CD14-positive monocyte (primary cell): Measurements from ENCODE around the gene MYLK2. TPM values are rescaled to one million over a fixed set of nuclear protein-coding genes. Genes with fewer than 3 reads are reported as not detected.
A peak's percentile ranks its signal among the peaks of the same experiment; 100 is the strongest.

Experiments used
- DNase-seq, 3 donors: peaks; one replicate each; pipeline ENCODE4 v3.0.0-alpha.2; 2011 to 2022
- H2AFZ ChIP-seq: 2 replicates; pipeline ENCODE4 v1.6.0; 2012; ENCODE audit warnings: mild to moderate bottlenecking, low read depth, low read length, inconsistent platforms; ENCODE audit not compliant: insufficient read depth, poor library complexity, severe bottlenecking
- H3K27ac ChIP-seq, 2 donors: 1 replicate in 1 of 2; 2 replicates in 1 of 2; pipeline ENCODE4 v1.5.1; 2012 to 2013; ENCODE audit warnings: low read length in 2 of 2, control low read depth in 1 of 2, inconsistent platforms in 1 of 2, low read depth in 1 of 2, mild to moderate bottlenecking in 1 of 2
- H3K27me3 ChIP-seq, 2 donors: one replicate each; pipeline versions ENCODE4 v1.6.0 to v1.6.1; 2011 to 2013; ENCODE audit warnings: low read length in 2 of 2; ENCODE audit not compliant: control insufficient read depth in 2 of 2, insufficient read depth in 2 of 2
- H3K36me3 ChIP-seq, 2 donors: replicated peaks in 1 of 2; 1 replicate in 1 of 2; 2 replicates in 1 of 2; pipeline versions ENCODE4 v1.5.1 to v1.6.1; 2012 to 2013; ENCODE audit warnings: low read length in 2 of 2, control low read depth in 1 of 2, inconsistent platforms in 1 of 2, mild to moderate bottlenecking in 1 of 2; ENCODE audit not compliant: insufficient read depth in 2 of 2, control insufficient read depth in 1 of 2
- H3K4me1 ChIP-seq, 2 donors: 1 replicate in 1 of 2; 2 replicates in 1 of 2; pipeline versions ENCODE4 v1.5.1 to v1.6.1; 2012 to 2013; ENCODE audit warnings: low read length in 2 of 2, control low read depth in 1 of 2, inconsistent platforms in 1 of 2, mild to moderate bottlenecking in 1 of 2, moderate library complexity in 1 of 2; ENCODE audit not compliant: insufficient read depth in 2 of 2, control insufficient read depth in 1 of 2
- H3K4me2 ChIP-seq: replicated peaks from 2 replicates; pipeline ENCODE3; 2012; ENCODE audit warnings: low read length, moderate library complexity, mild to moderate bottlenecking; ENCODE audit not compliant: poor library complexity, severe bottlenecking; ENCODE audit errors: extremely low read depth
- H3K4me3 ChIP-seq, 3 experiments: fragments of 200-600 bp in 1 of 3; sonication (generic) in 1 of 3; replicated peaks in 1 of 3; 1 replicate in 2 of 3; 2 replicates in 1 of 3; pipeline ENCODE4 v1.5.1; 2011 to 2013; ENCODE audit warnings: low read length in 3 of 3, mild to moderate bottlenecking in 3 of 3, control low read depth in 2 of 3, low read depth in 2 of 3, inconsistent platforms in 1 of 3, moderate library complexity in 1 of 3
- H3K79me2 ChIP-seq: 2 replicates; pipeline ENCODE4 v1.6.0; 2012; ENCODE audit warnings: mild to moderate bottlenecking, control low read depth, inconsistent platforms, low read length, moderate library complexity; ENCODE audit not compliant: insufficient read depth
- H3K9ac ChIP-seq: 2 replicates; pipeline ENCODE4 v1.6.0; 2017; ENCODE audit warnings: low read length, mild to moderate bottlenecking; ENCODE audit not compliant: insufficient read depth, poor library complexity, severe bottlenecking
- H3K9me3 ChIP-seq, 2 donors: replicated peaks in 1 of 2; 1 replicate in 1 of 2; 2 replicates in 1 of 2; pipeline versions ENCODE4 v1.5.1 to v1.6.1; 2012 to 2013; ENCODE audit warnings: low read length in 2 of 2, control low read depth in 1 of 2; ENCODE audit not compliant: control insufficient read depth in 1 of 2, insufficient read depth in 1 of 2
- H4K20me1 ChIP-seq: 2 replicates; pipeline ENCODE4 v1.6.0; 2012; ENCODE audit warnings: mild to moderate bottlenecking, low read length, control low read depth, moderate library complexity; ENCODE audit not compliant: insufficient read depth
- H3K27ac Mint-ChIP-seq, 7 donors: one replicate each; pipeline ENCODE4 v1.8.0; 2020; ENCODE audit warnings: mild to moderate bottlenecking in 7 of 7, mixed read lengths in 7 of 7, moderate library complexity in 6 of 7, inconsistent platforms in 2 of 7
- H3K27me3 Mint-ChIP-seq, 3 donors: one replicate each; pipeline ENCODE4 v1.8.0; 2021 to 2022; ENCODE audit warnings: low read depth in 3 of 3, mild to moderate bottlenecking in 3 of 3, mixed read lengths in 3 of 3, moderate library complexity in 3 of 3, inconsistent platforms in 1 of 3
- H3K36me3 Mint-ChIP-seq, 2 donors: one replicate each; pipeline ENCODE4 v1.8.0; 2020; ENCODE audit warnings: mixed read lengths in 2 of 2, inconsistent platforms in 1 of 2, mild to moderate bottlenecking in 1 of 2
- H3K4me1 Mint-ChIP-seq: one replicate; pipeline ENCODE4 v1.8.0; 2020; ENCODE audit warnings: mild to moderate bottlenecking, mixed read lengths
- H3K4me3 Mint-ChIP-seq, 2 donors: one replicate each; pipeline ENCODE4 v1.8.0; 2020; ENCODE audit warnings: mild to moderate bottlenecking in 2 of 2, mixed read lengths in 2 of 2, moderate library complexity in 1 of 2
- H3K9me3 Mint-ChIP-seq, 7 donors: one replicate each; pipeline ENCODE4 v1.8.0; 2020 to 2022; ENCODE audit warnings: mixed read lengths in 7 of 7, mild to moderate bottlenecking in 6 of 7, moderate library complexity in 6 of 7, inconsistent platforms in 2 of 7
- CTCF ChIP-seq: fragments of 200-600 bp; IDR thresholded peaks from one replicate; pipeline ENCODE4 v1.8.0; 2022; ENCODE audit warnings: antibody characterized with exemption, mild to moderate bottlenecking
- WGBS: methylation state at CpG from one replicate; pipeline ENCODE4 v1.1.5; 2013; ENCODE audit warnings: missing lambda C conversion rate; ENCODE audit not compliant: insufficient coverage; 5-methylcytosine and 5-hydroxymethylcytosine counted together
- intact Hi-C, 2 donors: fragments of 100-400 bp; cut with micrococcal nuclease; formaldehyde crosslinking; loops; one replicate each; pipeline versions ENCODE4 v1.15.0 to v1.15.1; 2023
- polyA plus RNA-seq, 3 donors: library from polyadenylated mRNA; depleted of rRNA in 1 of 3; unstranded in 2 of 3; stranded (reverse) in 1 of 3; fragments of 300-500 nt in 2 of 3; fragments of >200 nt in 1 of 3; fragmentation: Illumina TruSeq in 2 of 3; gene quantifications; 1 replicate in 2 of 3; 2 replicates in 1 of 3; pipeline ENCODE4 v1.2.3, GENCODE V29; 2012 to 2021

The MYLK2 gene
- polyA plus RNA-seq, 3 donors: not detected

- no peak overlapping the region for H3K4me2 ChIP-seq
- no peaks in the 10 kb centered on the region for H3K36me3 ChIP-seq
- no peak overlapping the region for H3K4me3 ChIP-seq
- H4K20me1 ChIP-seq: no peaks in the 10 kb centered on the region
- no peak overlapping the region for H3K9ac ChIP-seq
- peaks cover 0 to 31% of the 10 kb centered on the region in 2 donors for H3K27me3 ChIP-seq
- no peak overlapping the region for H3K27ac ChIP-seq
- 89% methylated on average over 8 of the region's 15 CpGs for WGBS
- peaks cover 0 to 2% (median 0%) of the 10 kb centered on the region in 7 donors for H3K9me3 Mint-ChIP-seq
- peak overlapping the region in 1 of 7 donors; percentile 35 for H3K27ac Mint-ChIP-seq
- H3K79me2 ChIP-seq: no peaks in the 10 kb centered on the region
- no peak for DNase-seq
- intact Hi-C loops: no loop called here
- H3K36me3 Mint-ChIP-seq: no peaks in the 10 kb centered on the region
- H3K4me1 ChIP-seq: peaks cover 31 to 37% of the 10 kb centered on the region in 2 donors
- no peaks in the 10 kb centered on the region for H3K4me1 Mint-ChIP-seq
- H3K9me3 ChIP-seq: no peaks in the 10 kb centered on the region
- peaks cover 8 to 16% (median 13%) of the 10 kb centered on the region in 3 donors for H3K27me3 Mint-ChIP-seq
- H2AFZ ChIP-seq: no peak overlapping the region
- H3K4me3 Mint-ChIP-seq: no peak overlapping the region
- no peak for TF ChIP-seq CTCF
These were observed 22.0 kb downstream of the MYLK2 start for GRCh38 chr20:31840906-31841816.

GRCh38 chr20:31841928-31842327 is 22.8 kb downstream of the MYLK2 start:
- intact Hi-C loops: no loop called here
- Histone ChIP-seq H4K20me1 (no peaks in the 10 kb centered on the region), H3K4me2 (no peak overlapping the region), H3K27me3 (peaks cover 0 to 31% of the 10 kb centered on the region in 2 donors), H3K36me3 (no peaks in the 10 kb centered on the region), H2AFZ (no peak overlapping the region), H3K27ac (no peak overlapping the region), H3K9me3 (no peaks in the 10 kb centered on the region), H3K9ac (no peak overlapping the region), H3K4me1 (peaks cover 23 to 29% of the 10 kb centered on the region in 2 donors), H3K4me3 (no peak overlapping the region), H3K79me2 (no peaks in the 10 kb centered on the region)
- WGBS: 87% methylated on average over 4 of the region's 8 CpGs
- no peak for DNase-seq
- no peaks in the 10 kb centered on the region for H3K36me3 Mint-ChIP-seq
- H3K9me3 Mint-ChIP-seq: peaks cover 0 to 2% (median 0%) of the 10 kb centered on the region in 7 donors
- H3K27ac Mint-ChIP-seq: no peak overlapping the region
- H3K4me1 Mint-ChIP-seq: no peaks in the 10 kb centered on the region
- peaks cover 8 to 16% (median 9%) of the 10 kb centered on the region in 3 donors for H3K27me3 Mint-ChIP-seq
- no peak overlapping the region for H3K4me3 Mint-ChIP-seq
- TF ChIP-seq CTCF: no peak
